Measurements from ENCODE around the gene RFX4.

RFX4 gene

GRCh38 chr12:106582641-106583230 is at the start of gene RFX4:
TSS of gene RFX4 (plus strand) at chr12:106583004. CDS start at chr12:106583321, 317 bp downstream.
- DNase-seq (ENCODE audit: low read depth in 1 of 2, low spot score in 1 of 2): no peak

- no peak for DNase-seq (ENCODE audit: low read depth in 1 of 2, low spot score in 1 of 2)
Observed at GRCh38 chr12:106541201-106541600, 41.6 kb upstream of the RFX4 start.

GRCh38 chr12:106551410-106551809 is 31.4 kb upstream of the RFX4 start:
- DNase-seq (ENCODE audit: low read depth in 1 of 2, low spot score in 1 of 2): no peak

GRCh38 chr12:106552228-106552627 is 30.6 kb upstream of the RFX4 start:
- no peak for DNase-seq (ENCODE audit: low read depth in 1 of 2, low spot score in 1 of 2)

- no peak for DNase-seq (ENCODE audit: low read depth in 1 of 2, low spot score in 1 of 2)
Observed at GRCh38 chr12:106564678-106565329, 18.0 kb upstream of the RFX4 start.

GRCh38 chr12:106566771-106567170 is 16.0 kb upstream of the RFX4 start:
- DNase-seq (ENCODE audit: low read depth in 1 of 2, low spot score in 1 of 2): no peak

- DNase-seq (ENCODE audit: low read depth in 1 of 2, low spot score in 1 of 2): no peak
Observed at GRCh38 chr12:106573239-106573638, 9.6 kb upstream of the RFX4 start.

- DNase-seq (ENCODE audit: low read depth in 1 of 2, low spot score in 1 of 2): no peak
Observed at GRCh38 chr12:106576848-106577247, 6.0 kb upstream of the RFX4 start.

GRCh38 chr12:106580671-106581508 is 1.9 kb upstream of the RFX4 start:
- no peak for DNase-seq (ENCODE audit: low read depth in 1 of 2, low spot score in 1 of 2)

GRCh38 chr12:106581543-106582248 is 1.1 kb upstream of the RFX4 start:
- no peak for DNase-seq (ENCODE audit: low read depth in 1 of 2, low spot score in 1 of 2)

- DNase-seq (ENCODE audit: low read depth in 1 of 2, low spot score in 1 of 2): no peak
Observed at GRCh38 chr12:106582249-106582591, 584 bp upstream of the RFX4 start.

- DNase-seq (ENCODE audit: low read depth in 1 of 2, low spot score in 1 of 2): no peak
Observed at GRCh38 chr12:106583242-106584103, 669 bp downstream of the RFX4 start.

GRCh38 chr12:106584104-106585064 is 1.6 kb downstream of the RFX4 start:
- DNase-seq (ENCODE audit: low read depth in 1 of 2, low spot score in 1 of 2): no peak

- DNase-seq (ENCODE audit: low read depth in 1 of 2, low spot score in 1 of 2): no peak
Observed at GRCh38 chr12:106585105-106585520, 2.3 kb downstream of the RFX4 start.

GRCh38 chr12:106585521-106586277 is 2.9 kb downstream of the RFX4 start:
- DNase-seq (ENCODE audit: low read depth in 1 of 2, low spot score in 1 of 2): no peak

- DNase-seq (ENCODE audit: low read depth in 1 of 2, low spot score in 1 of 2): no peak
Observed at GRCh38 chr12:106586278-106586802, 3.5 kb downstream of the RFX4 start.

GRCh38 chr12:106586803-106587684 is 4.2 kb downstream of the RFX4 start:
- no peak for DNase-seq (ENCODE audit: low read depth in 1 of 2, low spot score in 1 of 2)

GRCh38 chr12:106588771-106589170 is 6.0 kb downstream of the RFX4 start:
- no peak for DNase-seq (ENCODE audit: low read depth in 1 of 2, low spot score in 1 of 2)
